GM19240 (cell line): Measurements from ENCODE around the gene MYO1E.
"Not testable (repeated sequence)": the region's sequence is repeated elsewhere in the genome, so short reads cannot be mapped to it uniquely, and the experiment has no call there.

ENCODE experiments used
- DNase-seq: peaks from one replicate; pipeline ENCODE4 v3.0.0; 2011; ENCODE audit warnings: low spot score; ENCODE audit not compliant: insufficient read length

MYO1E gene

DNA sequence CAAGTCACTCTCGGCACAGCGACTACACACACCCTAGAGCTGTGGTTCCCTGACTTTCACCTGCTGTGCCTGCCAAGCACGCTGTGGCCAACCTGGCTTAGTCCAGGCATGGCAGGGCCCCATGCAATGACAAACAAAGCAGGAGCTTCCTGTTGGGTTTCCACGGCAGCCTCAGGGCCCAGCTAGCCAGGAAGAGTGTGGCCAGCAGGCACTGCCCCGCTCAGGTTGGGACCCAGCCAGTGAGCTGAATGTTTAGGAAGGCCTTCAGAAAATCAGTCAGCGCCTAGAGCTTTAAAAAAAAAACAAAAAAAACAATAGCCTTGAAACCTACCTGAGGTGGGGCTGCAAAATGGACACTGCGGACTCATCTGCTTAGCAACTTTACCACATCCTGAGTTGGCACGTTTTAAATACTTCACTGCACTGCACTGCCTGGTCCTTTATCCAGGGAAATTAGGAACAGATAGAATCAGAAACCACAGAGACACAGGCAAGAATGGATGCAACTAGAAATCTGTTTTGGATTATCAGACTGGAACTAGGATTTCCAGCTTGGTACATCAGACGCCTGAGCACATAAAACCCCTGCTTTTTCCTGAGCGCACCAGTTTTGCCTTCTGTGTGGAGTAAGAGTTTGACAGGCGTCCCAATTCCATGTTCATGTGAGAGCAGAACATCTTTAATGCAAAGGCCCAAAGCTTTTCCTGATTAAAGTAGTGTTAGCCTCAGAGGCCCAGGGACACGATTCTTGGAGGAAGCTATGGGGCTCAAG is 202.2 kb downstream of the MYO1E start:
- DNase-seq: no peak

DNA sequence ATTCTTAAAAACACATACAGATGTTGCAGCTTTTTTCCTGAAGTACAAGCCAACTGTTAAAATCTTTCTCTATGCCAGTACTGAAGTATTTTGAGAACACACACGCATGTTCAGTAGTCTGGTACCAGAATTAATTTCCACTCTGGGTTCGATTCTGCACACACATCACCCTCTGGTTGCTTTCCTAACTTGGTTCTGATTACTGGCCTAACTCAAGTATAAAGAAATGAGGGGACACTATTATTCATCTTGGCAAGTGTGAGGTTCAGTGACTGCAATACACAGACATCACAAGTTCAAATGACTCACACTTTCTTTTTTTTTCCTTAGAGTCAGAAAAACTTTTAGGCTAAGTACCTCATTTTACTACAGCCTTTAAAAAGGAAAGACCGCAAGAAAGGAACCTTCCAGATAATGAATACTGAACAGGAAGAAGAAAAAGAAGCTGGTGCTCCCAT is 203.4 kb downstream of the MYO1E start:
- DNase-seq: no peak

DNA sequence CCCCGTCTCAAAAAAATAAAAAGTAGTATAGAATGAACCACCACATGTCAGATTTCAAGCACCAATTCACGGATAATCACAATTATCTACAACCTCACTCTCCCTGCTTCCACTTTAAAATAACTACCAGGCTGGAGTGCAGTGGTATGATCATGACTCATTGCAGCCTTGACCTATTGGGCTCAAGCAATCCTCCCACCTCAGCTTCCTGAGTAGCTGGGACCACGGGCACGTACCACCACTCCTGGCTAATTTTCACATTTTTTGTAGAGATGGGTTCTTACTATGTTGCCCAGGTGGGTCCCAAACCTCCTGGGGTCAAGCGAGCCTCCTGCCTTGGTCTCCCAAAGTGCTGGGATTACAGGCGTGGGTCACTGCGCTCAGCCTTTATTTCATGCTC is 204.1 kb downstream of the MYO1E start:
- DNase-seq: no peak

DNA sequence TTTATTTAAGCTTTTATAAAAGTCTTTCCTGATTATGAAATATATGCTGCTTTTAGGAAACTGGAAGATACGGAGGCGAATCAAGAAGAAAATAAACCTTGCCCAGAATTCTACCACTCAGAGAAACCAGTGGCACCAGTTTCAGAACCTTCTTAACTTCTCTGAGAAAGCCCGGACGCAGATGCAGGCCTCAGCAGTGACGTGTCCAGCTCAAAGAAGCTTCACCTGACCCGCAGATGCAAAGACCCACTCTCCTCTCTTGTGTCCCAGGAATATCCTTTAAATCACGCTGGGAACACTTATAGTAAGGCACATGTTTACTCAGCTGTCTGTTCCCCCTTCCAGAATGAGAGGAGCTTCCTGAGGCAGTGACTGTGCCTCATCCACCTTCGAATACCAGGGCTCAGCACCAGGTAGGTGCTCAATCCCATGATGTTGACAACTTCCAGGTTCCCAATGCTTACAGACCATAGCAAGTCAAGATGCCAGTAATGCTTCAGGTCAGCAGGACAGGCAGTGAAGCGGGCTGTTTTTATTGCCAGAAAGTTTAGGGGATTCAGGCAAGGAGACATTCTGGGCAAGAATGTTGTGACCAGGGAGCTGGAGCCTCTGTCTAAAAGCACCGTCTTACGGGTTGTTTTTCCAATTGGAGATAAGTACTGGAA is 205.9 kb downstream of the MYO1E start:
- no peak for DNase-seq

DNA sequence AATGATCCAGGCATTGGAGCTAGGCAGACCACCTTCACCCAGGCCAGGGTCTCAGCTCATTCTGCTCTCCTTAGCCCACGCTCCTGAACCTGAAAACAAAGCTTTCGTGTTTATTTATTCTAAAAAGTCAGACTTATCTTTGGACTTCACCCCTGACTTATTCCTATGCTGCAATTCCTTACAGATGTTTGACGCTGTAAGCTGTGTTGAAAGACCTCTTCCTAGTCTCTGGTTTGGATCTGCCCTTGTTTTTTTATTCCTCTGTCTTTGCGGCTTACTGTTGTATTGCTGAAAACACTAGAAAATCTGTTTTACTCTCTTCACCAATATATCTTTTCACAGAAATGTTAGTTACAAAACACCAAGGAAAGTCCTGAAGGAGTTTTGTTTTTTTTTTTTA is 206.5 kb downstream of the MYO1E start:
- DNase-seq: no peak

DNA sequence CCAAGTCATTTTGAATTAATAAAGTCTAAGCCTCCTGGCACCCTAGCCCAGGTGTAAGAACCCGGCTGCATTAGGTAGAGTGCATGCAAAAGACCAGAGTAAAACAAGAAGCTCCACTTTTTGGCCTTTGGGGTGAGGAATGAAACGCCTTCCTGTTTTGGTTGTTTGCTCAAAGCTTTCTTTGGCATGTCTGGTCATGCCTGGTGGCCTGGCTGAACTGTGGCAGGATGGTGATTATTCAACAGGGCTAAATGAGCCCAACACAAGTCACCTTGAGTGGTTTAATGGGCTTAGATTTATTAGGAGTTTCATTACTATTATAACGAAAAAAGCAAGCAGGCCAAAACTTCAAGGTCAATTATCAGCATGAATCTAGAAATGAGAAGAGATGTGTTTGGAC is 206.9 kb downstream of the MYO1E start:
- no peak for DNase-seq

DNA sequence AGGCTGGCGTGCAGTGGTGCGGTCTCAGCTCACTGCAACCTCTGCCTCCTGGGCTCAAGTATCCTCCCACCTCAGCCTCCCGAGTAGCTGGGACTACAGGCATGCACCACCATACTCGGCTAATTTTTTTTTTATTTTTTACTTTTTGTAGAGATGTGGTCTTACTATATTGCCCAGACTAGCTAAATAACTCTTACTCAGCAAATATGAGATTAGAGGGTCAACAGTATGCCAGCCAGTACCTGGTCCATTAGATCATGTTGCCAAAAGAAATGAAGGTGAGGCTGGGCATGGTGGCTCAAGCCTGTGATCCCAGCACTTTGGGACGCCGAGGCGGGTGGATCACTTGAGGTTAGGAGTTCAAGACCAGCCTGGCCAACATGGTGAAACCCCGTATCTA is 210.6 kb downstream of the MYO1E start:
- DNase-seq: not testable (repeated sequence)

DNA sequence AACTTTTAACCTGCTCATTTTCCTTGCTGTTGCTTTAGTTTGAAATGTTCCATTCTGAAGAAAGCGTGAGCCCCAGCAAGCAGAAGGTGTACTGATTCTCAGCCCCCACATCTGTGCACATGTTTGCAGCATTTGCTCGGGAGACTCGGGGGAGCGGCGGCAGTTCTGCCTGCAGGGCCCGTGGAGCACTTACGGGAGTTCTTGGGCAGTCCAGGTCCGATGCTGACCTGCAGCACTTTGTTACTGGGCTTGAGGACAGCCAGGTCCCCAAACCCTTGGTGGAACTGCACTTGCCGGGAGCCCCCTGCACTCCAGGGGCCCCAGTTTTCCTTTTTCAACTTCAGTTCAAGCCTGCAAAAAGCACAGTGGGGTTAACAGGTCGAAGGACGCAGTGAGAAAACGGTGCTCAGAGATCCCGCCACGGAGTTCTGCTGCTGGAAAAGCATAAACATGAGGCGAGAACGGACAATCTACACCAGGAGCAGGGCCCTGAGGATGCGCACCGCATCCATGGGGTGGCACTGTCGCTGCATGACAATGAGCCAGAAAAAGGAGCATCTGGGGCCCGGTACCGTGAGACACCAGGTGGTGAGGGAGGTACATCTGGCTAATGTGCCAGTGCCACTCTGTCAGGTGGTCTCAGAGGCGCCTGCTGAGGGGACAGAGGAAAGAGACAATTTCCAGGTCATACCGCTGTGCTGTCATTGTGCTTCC is 211.6 kb downstream of the MYO1E start:
- DNase-seq: no peak

DNA sequence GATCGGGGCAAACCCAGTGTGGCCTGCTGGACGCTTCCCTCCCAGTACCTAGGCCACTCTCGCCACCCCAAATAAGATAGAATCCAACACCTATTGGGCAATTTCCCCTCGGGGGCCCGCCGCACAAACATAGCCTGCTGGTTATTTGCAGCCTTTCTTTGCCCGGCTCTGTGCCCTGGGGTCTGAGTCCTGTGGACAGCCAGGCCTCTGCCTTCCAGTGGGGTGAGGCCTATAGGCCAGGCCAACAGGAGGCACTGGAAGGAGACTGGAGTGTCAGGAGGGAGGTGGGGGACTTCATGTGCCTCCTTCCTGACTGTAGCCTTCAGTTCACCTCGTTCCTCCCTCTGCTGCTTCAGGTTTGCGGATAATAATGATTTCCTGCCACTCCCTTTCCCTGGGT is 213.5 kb downstream of the MYO1E start:
- no peak for DNase-seq

DNA sequence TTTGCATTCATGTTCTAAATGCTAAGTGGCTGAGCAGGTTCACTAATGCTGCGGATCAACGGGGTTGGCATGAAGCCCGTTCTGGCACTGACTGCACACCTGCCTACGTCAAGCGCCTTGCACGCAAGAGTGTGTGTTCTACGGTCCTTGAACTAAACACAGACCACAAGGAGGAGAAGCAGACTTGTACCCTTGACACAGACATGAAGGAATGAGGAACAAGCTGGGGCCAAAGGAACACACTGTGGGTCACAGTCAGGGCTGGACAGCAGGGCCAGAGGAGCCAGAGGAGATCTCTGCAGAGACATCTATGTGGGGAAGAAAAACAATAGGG is 214.0 kb downstream of the MYO1E start:
- no peak for DNase-seq

DNA sequence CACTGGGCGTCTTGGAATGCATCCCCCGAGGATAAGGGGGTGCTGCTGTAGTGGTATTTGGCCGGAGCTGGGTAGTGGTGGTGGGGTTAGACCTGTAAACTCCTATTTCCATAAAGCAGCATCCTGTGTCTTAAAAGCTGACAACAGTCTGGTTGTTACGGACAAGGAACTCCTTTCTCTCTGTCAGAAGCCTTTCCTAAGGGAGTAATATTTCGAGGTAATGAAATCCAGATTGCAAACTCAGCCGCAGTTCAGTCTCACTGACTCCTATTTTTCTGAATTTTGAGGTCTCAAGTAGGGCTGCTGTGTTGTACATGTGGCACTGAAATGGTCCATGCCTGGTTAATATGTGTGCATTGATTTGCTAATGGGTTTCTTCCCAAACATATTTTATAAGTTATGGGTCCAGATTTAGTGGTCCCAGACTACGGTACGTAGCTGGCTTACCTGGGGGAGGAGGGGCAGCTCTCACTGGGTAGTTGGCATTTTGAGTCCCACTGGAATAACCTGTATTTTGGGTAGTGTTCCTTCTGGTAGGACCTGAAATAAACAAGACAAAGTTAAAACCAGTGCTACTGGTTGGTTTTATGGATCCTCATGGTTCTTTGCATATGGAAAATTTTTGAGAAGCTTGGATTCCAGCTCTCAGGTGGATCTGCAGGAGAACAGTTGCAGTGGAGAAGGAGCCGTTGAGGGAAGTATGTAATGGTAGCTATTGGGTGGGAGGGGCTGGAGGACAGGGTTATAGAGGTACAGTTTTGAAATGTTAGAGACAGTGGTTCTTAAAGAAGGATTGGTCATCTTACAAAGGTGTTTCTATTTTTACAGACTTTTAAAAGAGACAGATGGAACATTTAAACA is 214.6 kb downstream of the MYO1E start:
- DNase-seq: no peak

DNA sequence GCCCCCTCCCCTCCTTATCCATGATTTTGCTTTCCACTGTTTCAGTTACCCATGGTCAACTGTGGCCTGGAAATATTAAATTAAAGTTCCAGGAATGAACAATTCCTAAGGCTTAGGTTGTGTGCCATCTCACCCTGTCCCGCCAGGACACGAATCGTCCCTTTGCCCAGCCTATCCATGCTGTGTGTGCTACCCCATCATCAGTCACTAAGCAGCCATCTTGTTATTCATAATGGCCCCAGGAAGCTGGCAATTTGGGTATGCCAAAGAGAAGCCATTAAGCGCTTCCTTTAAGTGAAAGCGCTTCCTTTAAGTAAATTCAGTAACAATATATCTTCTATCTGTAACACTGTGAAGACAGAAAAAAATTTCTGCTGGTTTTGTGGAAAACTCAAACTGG is 215.3 kb downstream of the MYO1E start:
- no peak for DNase-seq

DNA sequence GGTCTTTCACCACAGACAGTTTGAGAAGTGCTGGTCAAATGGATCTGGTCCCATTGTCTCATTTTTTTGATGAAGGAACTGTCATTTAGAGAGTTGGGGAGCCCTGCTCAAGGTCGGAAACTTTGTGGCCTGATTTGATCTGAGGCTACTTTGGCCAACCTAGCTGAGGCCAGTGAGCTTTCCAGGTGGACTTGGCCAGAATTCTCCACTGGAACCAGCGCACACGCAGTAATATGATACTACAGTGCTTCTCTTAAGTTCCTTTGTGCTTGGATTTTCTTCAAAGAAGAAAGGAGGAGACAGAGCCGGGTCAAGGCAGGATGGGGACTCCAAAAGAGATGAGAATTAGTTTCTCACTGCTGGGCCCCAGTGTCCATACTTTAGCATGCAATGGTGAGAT is 217.2 kb downstream of the MYO1E start:
- no peak for DNase-seq

DNA sequence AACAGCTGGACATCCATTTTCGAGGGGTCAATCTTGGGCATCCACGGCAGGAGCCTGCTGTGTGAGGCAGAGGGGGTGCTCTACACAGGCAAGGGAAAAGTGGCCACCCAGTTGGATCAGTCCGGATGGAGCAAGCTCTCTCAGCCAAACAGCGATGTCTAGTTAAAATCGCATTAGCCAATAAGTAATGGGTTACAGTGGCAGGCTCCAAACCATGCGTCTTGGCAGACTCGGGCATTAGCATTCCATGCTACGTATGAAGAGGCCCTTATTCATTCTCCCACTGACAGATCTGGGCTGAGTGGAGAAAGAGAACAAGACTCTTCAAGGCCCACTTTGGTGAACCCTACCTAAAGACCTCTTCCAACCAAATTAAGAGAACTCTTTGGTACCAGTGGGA is 218.4 kb downstream of the MYO1E start:
- no peak for DNase-seq

DNA sequence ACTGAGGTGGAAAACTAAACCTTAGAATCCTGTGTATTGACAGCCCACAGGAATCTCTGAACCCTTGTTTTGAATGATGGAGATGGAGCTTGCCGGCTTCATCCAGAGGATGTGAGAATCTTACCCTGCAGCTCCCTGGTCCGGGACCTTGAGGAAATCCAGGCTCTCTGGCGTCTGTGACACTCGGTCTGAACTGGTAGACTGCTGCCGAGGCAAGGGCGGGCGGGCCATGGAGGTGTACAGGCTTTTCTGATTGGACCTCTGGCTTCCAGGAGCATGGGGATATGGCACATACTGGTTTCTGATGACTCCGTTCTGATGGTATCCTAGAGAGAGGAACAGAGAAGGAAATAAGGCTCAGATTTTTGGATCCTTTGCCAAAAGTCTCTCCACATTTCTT is 219.2 kb downstream of the MYO1E start:
- no peak for DNase-seq

DNA sequence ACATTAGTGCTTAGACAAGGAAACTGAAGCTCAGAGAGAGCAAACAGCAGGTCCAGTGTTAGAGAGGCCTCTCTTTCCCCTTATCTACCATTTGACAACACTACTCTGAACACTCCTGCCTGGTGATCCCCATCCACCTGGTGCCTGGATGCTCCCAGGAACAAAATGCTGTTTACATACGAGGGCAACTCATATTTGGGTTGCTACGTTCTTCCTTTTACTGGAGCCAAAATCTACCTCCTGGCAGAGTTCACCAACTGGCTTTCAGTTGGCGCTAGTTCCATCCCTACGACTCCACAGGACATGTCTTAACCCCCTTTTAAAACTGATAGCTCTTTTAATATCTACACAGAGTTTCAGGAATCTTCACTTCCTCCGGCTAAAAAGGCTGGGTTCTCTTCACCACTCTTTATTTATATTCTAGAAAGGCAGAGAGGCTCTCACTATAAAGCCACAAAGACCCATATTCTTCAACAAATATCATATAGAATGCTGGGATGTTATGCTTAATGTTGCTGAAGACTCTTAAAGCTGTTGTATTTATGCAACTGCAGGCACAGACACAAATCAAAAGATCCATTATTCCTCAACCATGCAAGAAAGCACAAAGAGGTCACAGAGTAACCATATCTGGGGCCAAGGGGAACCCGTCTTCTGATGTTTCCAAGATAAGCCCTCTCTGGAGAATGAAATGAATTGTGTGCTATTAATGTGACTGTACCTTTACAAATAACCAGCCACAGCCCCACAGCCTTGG is 219.8 kb downstream of the MYO1E start:
- no peak for DNase-seq

DNA sequence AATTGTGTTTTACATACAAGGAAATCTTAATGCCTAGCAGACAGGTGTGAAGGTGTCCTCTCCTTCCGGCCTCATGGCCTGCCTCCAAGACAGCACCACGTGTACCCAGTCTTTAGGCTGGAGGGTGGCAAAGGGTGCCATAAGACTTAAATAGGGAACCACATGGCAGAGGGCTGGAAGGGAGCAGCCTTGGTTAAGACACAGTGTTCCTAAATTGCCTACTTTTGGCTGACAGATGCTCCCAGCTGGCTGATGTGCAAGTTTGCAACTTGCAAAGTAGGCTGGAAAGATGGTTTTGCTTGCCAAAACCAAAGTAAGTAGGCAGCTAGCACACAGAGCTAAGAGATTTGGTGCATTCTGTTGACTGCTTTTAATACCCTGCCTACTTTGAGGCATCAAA is 222.5 kb downstream of the MYO1E start:
- DNase-seq: no peak

DNA sequence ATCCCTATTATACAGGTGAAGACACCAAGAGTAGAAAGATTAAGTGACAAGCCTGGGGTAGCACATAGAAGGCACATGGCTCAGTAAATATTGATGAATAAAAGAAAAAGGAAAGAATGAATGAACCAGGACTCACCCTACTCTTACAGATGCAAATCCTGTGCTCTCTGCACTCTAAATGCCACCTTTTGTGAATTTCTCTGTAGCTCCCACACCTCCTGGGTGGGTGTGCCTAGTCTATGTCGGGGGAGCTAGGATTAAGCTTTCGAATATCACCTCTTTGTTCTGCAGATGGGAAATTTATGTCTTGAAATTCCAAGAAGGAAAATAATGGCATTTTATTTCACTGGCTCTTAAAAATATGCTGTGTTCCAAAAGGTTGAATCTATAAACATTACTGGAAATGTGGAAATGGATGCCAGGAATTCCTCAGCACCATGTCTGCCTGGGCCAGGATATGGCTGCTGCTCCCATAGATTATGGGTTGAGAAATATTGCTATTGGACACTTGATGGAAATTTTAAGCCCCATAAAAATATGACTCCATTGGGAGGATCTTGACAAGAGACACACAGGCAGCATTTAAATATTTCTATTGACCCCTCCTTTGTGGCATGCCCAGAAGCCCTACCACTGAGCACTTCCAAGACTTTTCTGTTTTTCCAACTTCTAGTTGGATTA is 224.4 kb downstream of the MYO1E start:
- DNase-seq: no peak

DNA sequence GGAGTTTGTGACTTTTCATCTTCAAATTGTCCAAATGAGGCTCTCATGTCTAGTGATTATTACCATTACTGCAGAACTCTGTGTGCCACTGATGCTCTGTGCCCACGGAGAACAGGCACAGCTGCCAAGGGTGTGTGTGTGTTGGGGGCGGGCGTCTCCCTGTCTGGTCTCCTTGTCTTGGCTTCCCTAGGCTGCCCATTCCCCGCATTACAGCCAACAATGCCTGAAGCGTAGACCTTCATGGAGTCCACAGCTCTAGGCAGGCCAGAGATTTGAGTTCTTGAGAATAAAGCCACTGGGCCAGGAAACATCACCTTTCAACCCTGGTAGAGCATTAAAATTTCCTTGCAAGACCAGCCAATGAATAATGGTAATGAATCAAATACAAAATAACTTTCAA is 225.0 kb downstream of the MYO1E start:
- DNase-seq: no peak

DNA sequence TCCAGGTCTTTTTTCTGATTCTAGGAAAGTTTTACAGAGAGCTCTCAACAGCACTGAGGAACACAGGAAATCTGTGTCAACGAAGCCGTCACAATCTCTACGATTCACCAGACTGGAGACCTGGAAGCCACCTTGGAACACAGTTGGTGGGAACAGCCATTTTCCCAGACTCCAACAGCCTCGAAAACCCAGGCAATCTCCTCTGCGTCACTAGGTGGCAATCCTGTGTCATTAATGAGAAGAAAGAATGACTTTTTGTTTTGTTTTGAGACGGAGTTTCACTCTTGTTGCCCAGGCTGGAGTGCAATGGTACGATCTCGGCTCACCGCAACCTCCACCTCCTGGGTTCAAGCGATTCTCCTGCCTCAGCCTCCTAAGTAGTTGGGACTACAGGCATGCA is 228.1 kb downstream of the MYO1E start:
- not testable (repeated sequence) for DNase-seq
